Hepatocyte (in vitro differentiated cells): ENCODE measurements around the gene UCP3.

ENCODE experiments used
- CTCF ChIP-seq: fragments of 200-600 bp; sonication (generic); IDR thresholded peaks from 2 replicates; pipeline ENCODE4 v1.5.1; 2016; ENCODE audit warnings: antibody characterized with exemption, mild to moderate bottlenecking; ENCODE audit not compliant: poor library complexity
- EZH2phosphoT487 ChIP-seq: fragments of 200-600 bp; sonication (generic); IDR thresholded peaks from one replicate; pipeline ENCODE4 v1.6.1; 2018; ENCODE audit warnings: antibody characterized with exemption, mild to moderate bottlenecking, low read depth, moderate library complexity; ENCODE audit not compliant: unreplicated experiment, severe bottlenecking

DNA sequence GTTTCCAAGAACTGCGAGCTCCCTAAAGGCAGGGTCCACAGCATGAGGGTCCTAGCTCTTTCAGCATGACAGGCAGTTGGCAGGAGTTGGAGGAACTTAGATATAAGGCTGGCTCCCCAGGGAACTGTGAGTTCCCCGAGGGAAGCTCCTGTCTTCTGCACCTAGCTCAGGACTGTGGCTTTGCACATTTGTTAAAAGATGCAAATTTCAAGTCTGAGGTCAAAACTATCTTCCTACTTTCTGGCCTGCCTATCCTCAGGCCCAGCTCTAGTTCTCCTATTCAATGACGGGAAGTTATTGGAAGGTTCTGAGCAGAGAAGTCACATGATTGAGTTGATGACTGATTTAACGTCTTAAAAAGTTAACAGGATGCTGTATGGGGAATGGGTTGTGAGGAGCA, 11.7 kb upstream of the UCP3 start:
- TF ChIP-seq CTCF, result no peak
- TF ChIP-seq EZH2phosphoT487, result no peak
